Measurements from ENCODE around the gene SYT1.
"Not testable (repeated sequence)": the region's sequence is repeated elsewhere in the genome, so short reads cannot be mapped to it uniquely, and the experiment has no call there.

The SYT1 gene

GRCh38 chr12:79020106-79020505 is 155.5 kb downstream of the SYT1 start:
- no peak for DNase-seq (ENCODE audit: insufficient read length, low spot score)
- no peak for TF ChIP-seq CTCF (IDR thresholded peaks at IDR 0.05; ENCODE audit: insufficient read depth, missing control alignments)
- FAIRE-seq = no peak

- DNase-seq (ENCODE audit: insufficient read length, low spot score) (no peak), FAIRE-seq (no peak)
- no peak for TF ChIP-seq CTCF (IDR thresholded peaks at IDR 0.05; ENCODE audit: insufficient read depth, missing control alignments)
Observed at GRCh38 chr12:79021021-79021420, 156.4 kb downstream of the SYT1 start.

GRCh38 chr12:79023261-79023660 is 158.7 kb downstream of the SYT1 start:
- DNase-seq (ENCODE audit: insufficient read length, low spot score) (no peak), FAIRE-seq (no peak)
- no peak for TF ChIP-seq CTCF (IDR thresholded peaks at IDR 0.05; ENCODE audit: insufficient read depth, missing control alignments)

GRCh38 chr12:79023784-79024183 is 159.2 kb downstream of the SYT1 start:
- DNase-seq (ENCODE audit: insufficient read length, low spot score) = no peak
- TF ChIP-seq CTCF (IDR thresholded peaks at IDR 0.05; ENCODE audit: insufficient read depth, missing control alignments) = no peak
- no peak for FAIRE-seq

- TF ChIP-seq CTCF (IDR thresholded peaks at IDR 0.05; ENCODE audit: insufficient read depth, missing control alignments) = no peak
- no peak for DNase-seq (ENCODE audit: insufficient read length, low spot score)
- FAIRE-seq = no peak
Observed at GRCh38 chr12:79033788-79034187, 169.2 kb downstream of the SYT1 start.

GRCh38 chr12:79044748-79045147 is 180.2 kb downstream of the SYT1 start:
- not testable (repeated sequence) for FAIRE-seq; DNase-seq (ENCODE audit: insufficient read length, low spot score)

- not testable (repeated sequence) for FAIRE-seq; DNase-seq (ENCODE audit: insufficient read length, low spot score)
Observed at GRCh38 chr12:79045149-79045703, 180.7 kb downstream of the SYT1 start.

GRCh38 chr12:79046021-79046420 is 181.4 kb downstream of the SYT1 start:
- DNase-seq (ENCODE audit: insufficient read length, low spot score) (no peak), FAIRE-seq (no peak)
- no peak for TF ChIP-seq CTCF (IDR thresholded peaks at IDR 0.05; ENCODE audit: insufficient read depth, missing control alignments)

Data from D721Med (cell line).